Measurements from ENCODE around the gene SNED1. TPM values are rescaled to one million over a fixed set of nuclear protein-coding genes. Genes with fewer than 3 reads are reported as not detected.

Gene SNED1
- total RNA-seq, 3 donors from 2014 or later, result 27.1 to 46.9 (median 35.2) TPM

- H3K27me3 ChIP-seq, result no peaks in the 10 kb centered on the region
- no peak overlapping the region for H3K27ac ChIP-seq
- peaks cover 14 to 25% of the 10 kb centered on the region in 2 donors for H3K9me3 ChIP-seq
- peak overlapping the region in 1 of 3 donors; percentile 10 for H3K4me3 ChIP-seq
- intact Hi-C loops (cut with DNase I; ENCODE audit: low total_unique reads), result no loop called here
- DNase-seq (ENCODE audit: low spot score in 2 of 2), result peak; percentile 14 to 38
- no peak for TF ChIP-seq CTCF (IDR thresholded peaks at IDR 0.05)
- peaks cover 8 to 11% of the 10 kb centered on the region in 2 donors for H3K4me1 ChIP-seq
- no peaks in the 10 kb centered on the region for H3K36me3 ChIP-seq
Observed at GRCh38 chr2:241002275-241003046, 4.0 kb downstream of the SNED1 start.

- no peak overlapping the region for H3K27ac ChIP-seq
- no peak for DNase-seq (ENCODE audit: low spot score in 2 of 2)
- H3K36me3 ChIP-seq, result no peaks in the 10 kb centered on the region
- H3K9me3 ChIP-seq, result peaks cover 14 to 25% of the 10 kb centered on the region in 2 donors
- TF ChIP-seq CTCF (IDR thresholded peaks at IDR 0.05) (no peak), POLR2AphosphoS5 (IDR thresholded peaks at IDR 0.05) (no peak), POLR2A (IDR thresholded peaks at IDR 0.05) (no peak)
- peaks cover 8 to 11% of the 10 kb centered on the region in 2 donors for H3K4me1 ChIP-seq
- no peaks in the 10 kb centered on the region for H3K27me3 ChIP-seq
- intact Hi-C loops (cut with DNase I; ENCODE audit: low total_unique reads), result no loop called here
- H3K4me3 ChIP-seq, result no peak overlapping the region
Observed at GRCh38 chr2:241003047-241003360, 4.6 kb downstream of the SNED1 start.

- Histone ChIP-seq H3K36me3 (no peaks in the 10 kb centered on the region), H3K27ac (no peak overlapping the region), H3K4me3 (no peak overlapping the region), H3K9me3 (peaks cover 14 to 25% of the 10 kb centered on the region in 2 donors), H3K27me3 (no peaks in the 10 kb centered on the region), H3K4me1 (peaks cover 8 to 11% of the 10 kb centered on the region in 2 donors)
- no peak for TF ChIP-seq CTCF (IDR thresholded peaks at IDR 0.05)
- no peak for TF ChIP-seq POLR2A (IDR thresholded peaks at IDR 0.05)
- TF ChIP-seq POLR2AphosphoS5 (IDR thresholded peaks at IDR 0.05), result no peak
- peak in 1 of 2 donors; percentile 10 for DNase-seq (ENCODE audit: low spot score in 2 of 2)
- intact Hi-C loops (cut with DNase I; ENCODE audit: low total_unique reads), result no loop called here
Observed at GRCh38 chr2:241003369-241003768, 5.0 kb downstream of the SNED1 start.

- no peak for DNase-seq (ENCODE audit: low spot score in 2 of 2)
Observed at GRCh38 chr2:241003830-241004564, 5.6 kb downstream of the SNED1 start.

More at GRCh38 chr2:241003830-241004564, 5.6 kb downstream of the SNED1 start:
- peaks cover 14 to 25% of the 10 kb centered on the region in 2 donors for H3K9me3 ChIP-seq
- H3K27me3 ChIP-seq, result no peaks in the 10 kb centered on the region
- intact Hi-C loops (cut with DNase I; ENCODE audit: low total_unique reads), result no loop called here
- no peaks in the 10 kb centered on the region for H3K36me3 ChIP-seq
- no peak for TF ChIP-seq CTCF (IDR thresholded peaks at IDR 0.05)
- no peak for TF ChIP-seq POLR2AphosphoS5 (IDR thresholded peaks at IDR 0.05)
- TF ChIP-seq POLR2A (IDR thresholded peaks at IDR 0.05), result no peak
- H3K4me1 ChIP-seq, result peaks cover 8 to 12% of the 10 kb centered on the region in 2 donors
- no peak overlapping the region for H3K4me3 ChIP-seq
- no peak overlapping the region for H3K27ac ChIP-seq

All from breast epithelium (tissue), 4 donors.